ENCODE measurements around the gene AIFM2. TPM values are rescaled to one million over a fixed set of nuclear protein-coding genes. Genes with fewer than 3 reads are reported as not detected.
"Not testable (repeated sequence)": the region's sequence is repeated elsewhere in the genome, so short reads cannot be mapped to it uniquely, and the experiment has no call there.

Gene AIFM2
- total and polyA plus RNA-seq, 10 of the 15 experiments (the other 5 are each of a cell fraction or from before 2014, with no cell fraction given) = 4.5 to 30.8 (median 15.6) TPM

GRCh38 chr10:70084189-70084588, 48.4 kb downstream of the AIFM2 start:
- no peak overlapping the region for H3K4me2 ChIP-seq (ENCODE audit: control insufficient read depth, insufficient read depth)
- H3K79me2 ChIP-seq (ENCODE audit: control insufficient read depth, insufficient read depth, low read length) = no peaks in the 10 kb centered on the region
- DNase-seq (ENCODE audit: low read depth, low spot score) (no peak), ATAC-seq (peak; percentile 44; the same call in 1 of the 3 replicates), FAIRE-seq (no peak)
- SMC1A ChIA-PET (ENCODE audit: uncharacterized antibody, unreplicated experiment) = interaction anchor here (1.6 to 2.1 kb wide), 2 partner anchors 12 to 63 kb away, joined by 6 to 7 read pairs; partner anchors contain the start of gene TYSND1
- no TSS peak for BruUV-seq (replicated peaks)
- POLR2A ChIA-PET = interaction anchor here (0.6 kb wide), 1 partner anchor 9 kb away, joined by 3 read pairs; no protein-coding TSS in a partner anchor
- no peaks in the 10 kb centered on the region for H3K4me1 ChIP-seq (ENCODE audit: control insufficient read depth, insufficient read depth, low read length)
- no peak overlapping the region for H3K4me3 ChIP-seq
- no peaks in the 10 kb centered on the region for H3K36me3 ChIP-seq (ENCODE audit: control insufficient read depth in 2 of 2, insufficient read depth in 2 of 2, low read length in 1 of 2)
- intact Hi-C loops (cut with micrococcal nuclease; ENCODE audit: unreplicated experiment) (loop anchor here (1.0 kb wide), 1 partner anchor 62 kb away; the partner anchor contains the start of gene TYSND1), in situ Hi-C loops (cut with MboI) (no loop called here)
- RAD21 ChIA-PET (ENCODE audit: unreplicated experiment) = interaction anchor here (0.5 to 1.0 kb wide), 2 partner anchors 17 to 62 kb away, joined by 3 to 5 read pairs; partner anchors contain the start of gene TYSND1
- no peak overlapping the region for H2AFZ ChIP-seq (ENCODE audit: control insufficient read depth, low read depth, low read length)
- CTCF ChIA-PET = interaction anchor here (0.6 to 2.7 kb wide), 5 partner anchors 9 to 141 kb away, joined by 3 to 15 read pairs (median 4); partner anchors contain the start of gene TYSND1
- WGBS (ENCODE audit: insufficient coverage, insufficient replicate concordance, low lambda C conversion rate, missing lambda C conversion rate) = 37% methylated on average over 6 of the region's 6 CpGs
- no peaks in the 10 kb centered on the region for H3K9me3 ChIP-seq (replicated peaks; ENCODE audit: control insufficient read depth, insufficient read depth, low read length)
- no peaks in the 10 kb centered on the region for H4K20me1 ChIP-seq (ENCODE audit: control insufficient read depth, insufficient read depth)
- TF ChIP-seq CREM (IDR thresholded peaks at IDR 0.05; ENCODE audit: low read depth) (no peak), CTCF (IDR thresholded peaks at IDR 0.05 in 2 of 3, conservative IDR thresholded peaks at IDR 0.05 in 1 of 3; ENCODE audit: control insufficient read depth in 2 of 3, extremely low read depth in 1 of 3, insufficient read depth in 1 of 3, low read depth in 3 of 3, low read length in 3 of 3) (peak in 1 of 3 experiments; percentile 33; a peak in 1 of 6 replicates), ELK1 (IDR thresholded peaks at IDR 0.05; ENCODE audit: low read depth, low read length) (no peak), MTA3 (IDR thresholded peaks at IDR 0.05; ENCODE audit: borderline replicate concordance, low read length) (no peak), JUND (IDR thresholded peaks at IDR 0.05; ENCODE audit: low read depth, low read length) (no peak)
- no peak overlapping the region for H3K27ac ChIP-seq (ENCODE audit: control insufficient read depth, insufficient read depth)
- H3K27me3 ChIP-seq (replicated peaks in 1 of 2; ENCODE audit: control insufficient read depth in 2 of 2, insufficient read depth in 2 of 2, low read length in 1 of 2) = no peaks in the 10 kb centered on the region
- H3K9ac ChIP-seq (ENCODE audit: control insufficient read depth, insufficient read depth, low read length) = no peak overlapping the region

- H3K9me3 ChIP-seq (replicated peaks; ENCODE audit: control insufficient read depth, insufficient read depth, low read length); H2AFZ ChIP-seq (ENCODE audit: control insufficient read depth, low read depth, low read length); RAD21 ChIA-PET (ENCODE audit: unreplicated experiment); H3K27ac ChIP-seq (ENCODE audit: control insufficient read depth, insufficient read depth); H3K4me3 ChIP-seq; in situ Hi-C loops (cut with MboI); BruUV-seq (replicated peaks); intact Hi-C loops (cut with micrococcal nuclease; ENCODE audit: unreplicated experiment); POLR2A ChIA-PET; SMC1A ChIA-PET (ENCODE audit: uncharacterized antibody, unreplicated experiment); H3K4me1 ChIP-seq (ENCODE audit: control insufficient read depth, insufficient read depth, low read length); H3K27me3 ChIP-seq (replicated peaks in 1 of 2; ENCODE audit: control insufficient read depth in 2 of 2, insufficient read depth in 2 of 2, low read length in 1 of 2); H3K79me2 ChIP-seq (ENCODE audit: control insufficient read depth, insufficient read depth, low read length); ATAC-seq; H3K4me2 ChIP-seq (ENCODE audit: control insufficient read depth, insufficient read depth); H3K36me3 ChIP-seq (ENCODE audit: control insufficient read depth in 2 of 2, insufficient read depth in 2 of 2, low read length in 1 of 2); FAIRE-seq; H4K20me1 ChIP-seq (ENCODE audit: control insufficient read depth, insufficient read depth); DNase-seq (ENCODE audit: low read depth, low spot score); H3K9ac ChIP-seq (ENCODE audit: control insufficient read depth, insufficient read depth, low read length): not testable (repeated sequence)
- CTCF ChIA-PET = interaction anchor here (1.5 kb wide), 1 partner anchor 35 kb away, joined by 4 read pairs; no protein-coding TSS in a partner anchor
- 20% methylated on average over 2 of the region's 2 CpGs for WGBS (ENCODE audit: insufficient coverage, insufficient replicate concordance, low lambda C conversion rate, missing lambda C conversion rate)
These were observed 51.8 kb downstream of the AIFM2 start for GRCh38 chr10:70080789-70081188.

Data from GM12878 (cell line).